ENCODE measurements around the gene CTSZ. TPM values are rescaled to one million over a fixed set of nuclear protein-coding genes. Genes with fewer than 3 reads are reported as not detected.

The CTSZ gene
- total and polyA plus RNA-seq, 2 experiments from 2014 or later = 5.0 to 161 TPM

DNA sequence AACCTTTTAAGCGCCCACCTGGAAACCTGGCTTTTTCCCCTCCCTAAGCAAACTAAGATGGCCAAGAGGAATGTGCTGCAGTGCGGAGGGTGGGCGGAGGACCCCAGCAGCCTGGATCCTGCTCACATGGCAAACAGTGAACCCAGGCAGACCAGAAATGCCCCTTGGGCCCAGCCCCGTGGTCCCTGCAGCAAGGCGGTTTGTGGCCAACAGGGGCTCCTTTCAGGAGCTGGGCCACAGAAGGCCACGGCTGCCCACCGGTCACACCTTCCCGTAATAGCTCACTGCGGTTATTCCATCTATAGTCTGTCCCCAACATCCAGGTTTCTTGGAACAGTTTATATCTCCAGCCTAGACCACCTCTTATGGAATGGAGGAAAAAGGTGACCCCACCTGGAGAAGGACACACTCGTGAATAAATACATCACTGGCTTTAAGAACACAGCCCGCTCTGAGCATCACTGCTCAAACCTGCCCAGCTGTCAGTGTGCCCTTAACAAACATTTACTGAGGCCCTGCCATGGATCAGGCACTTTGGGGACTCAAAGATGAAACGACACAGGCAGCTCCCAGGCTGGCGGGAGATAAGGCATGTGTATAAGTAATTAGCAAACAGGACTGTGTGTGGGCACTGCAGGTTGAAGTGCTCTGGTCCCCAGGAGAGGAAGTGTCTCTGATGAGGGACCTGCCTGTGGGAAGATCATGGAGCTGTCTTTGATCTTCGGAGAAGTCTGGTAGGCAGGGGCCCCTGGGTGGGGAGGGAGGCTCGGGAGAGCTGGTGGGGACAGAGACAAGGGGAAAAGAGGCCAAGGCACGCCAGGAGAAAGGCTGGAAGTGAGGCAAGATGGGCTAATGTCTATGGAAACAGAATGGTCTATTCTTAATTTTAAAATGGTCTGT lies 9.0 kb upstream of the CTSZ start:
- H3K27ac ChIP-seq = no peak overlapping the region
- H4K20me1 ChIP-seq (ENCODE audit: insufficient read depth, poor library complexity, severe bottlenecking) = no peaks in the 10 kb centered on the region
- H2AFZ ChIP-seq = no peak overlapping the region
- H3K79me2 ChIP-seq = no peaks in the 10 kb centered on the region
- no peak overlapping the region for H3K4me3 ChIP-seq
- H3K36me3 ChIP-seq (replicated peaks; ENCODE audit: insufficient read depth, low read depth) = no peaks in the 10 kb centered on the region
- WGBS (ENCODE audit: low lambda C conversion rate, missing lambda C conversion rate) = 49% methylated on average over 16 of the region's 16 CpGs
- no peaks in the 10 kb centered on the region for H3K9me2 ChIP-seq (replicated peaks; ENCODE audit: insufficient read depth)
- no peaks in the 10 kb centered on the region for H3K9me3 ChIP-seq (ENCODE audit: low read depth)
- DNase-seq (ENCODE audit: low spot score) = no peak
- H3K27me3 ChIP-seq = no peaks in the 10 kb centered on the region
- no peaks in the 10 kb centered on the region for H3K4me1 ChIP-seq (ENCODE audit: insufficient read depth)
- TF ChIP-seq EZH2 (IDR thresholded peaks at IDR 0.05; ENCODE audit: borderline replicate concordance) (no peak), EZH2phosphoT487 (IDR thresholded peaks at IDR 0.05; ENCODE audit: low read depth, severe bottlenecking, unreplicated experiment) (no peak)
- TF ChIP-seq, protein P1, sequence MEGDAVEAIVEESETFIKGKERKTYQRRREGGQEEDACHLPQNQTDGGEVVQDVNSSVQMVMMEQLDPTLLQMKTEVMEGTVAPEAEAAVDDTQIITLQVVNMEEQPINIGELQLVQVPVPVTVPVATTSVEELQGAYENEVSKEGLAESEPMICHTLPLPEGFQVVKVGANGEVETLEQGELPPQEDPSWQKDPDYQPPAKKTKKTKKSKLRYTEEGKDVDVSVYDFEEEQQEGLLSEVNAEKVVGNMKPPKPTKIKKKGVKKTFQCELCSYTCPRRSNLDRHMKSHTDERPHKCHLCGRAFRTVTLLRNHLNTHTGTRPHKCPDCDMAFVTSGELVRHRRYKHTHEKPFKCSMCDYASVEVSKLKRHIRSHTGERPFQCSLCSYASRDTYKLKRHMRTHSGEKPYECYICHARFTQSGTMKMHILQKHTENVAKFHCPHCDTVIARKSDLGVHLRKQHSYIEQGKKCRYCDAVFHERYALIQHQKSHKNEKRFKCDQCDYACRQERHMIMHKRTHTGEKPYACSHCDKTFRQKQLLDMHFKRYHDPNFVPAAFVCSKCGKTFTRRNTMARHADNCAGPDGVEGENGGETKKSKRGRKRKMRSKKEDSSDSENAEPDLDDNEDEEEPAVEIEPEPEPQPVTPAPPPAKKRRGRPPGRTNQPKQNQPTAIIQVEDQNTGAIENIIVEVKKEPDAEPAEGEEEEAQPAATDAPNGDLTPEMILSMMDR (IDR thresholded peaks at IDR 0.05; ENCODE audit: poor library complexity) = no peak
- no peak overlapping the region for H3K4me2 ChIP-seq

DNA sequence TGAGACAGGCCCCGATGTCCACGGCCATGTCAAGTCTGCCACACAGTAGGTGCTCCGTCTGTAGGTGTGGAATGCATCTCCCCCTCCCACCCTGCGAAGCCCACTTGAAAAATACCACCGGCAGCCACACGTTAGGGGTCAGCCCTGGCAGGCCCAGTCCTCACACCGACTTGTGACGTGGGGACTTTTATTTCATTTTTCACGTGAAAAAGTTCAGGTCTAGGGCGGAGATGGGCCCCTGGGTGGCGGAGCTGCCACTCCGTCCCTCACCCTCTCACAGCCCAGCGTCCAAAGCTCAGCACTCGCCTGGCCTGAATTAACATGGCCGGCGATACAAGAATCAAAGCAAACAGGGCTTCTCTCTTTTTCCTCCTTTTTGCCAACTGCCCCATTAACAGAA lies 8.4 kb upstream of the CTSZ start:
- no peaks in the 10 kb centered on the region for H3K36me3 ChIP-seq (replicated peaks; ENCODE audit: insufficient read depth, low read depth)
- H3K27ac ChIP-seq = no peak overlapping the region
- H2AFZ ChIP-seq = no peak overlapping the region
- H3K4me2 ChIP-seq = no peak overlapping the region
- H3K79me2 ChIP-seq = no peaks in the 10 kb centered on the region
- H3K9me3 ChIP-seq (ENCODE audit: low read depth) = no peaks in the 10 kb centered on the region
- no peak for TF ChIP-seq EZH2 (IDR thresholded peaks at IDR 0.05; ENCODE audit: borderline replicate concordance)
- TF ChIP-seq, protein P1 (IDR thresholded peaks at IDR 0.05; ENCODE audit: poor library complexity) = no peak
- TF ChIP-seq EZH2phosphoT487 (IDR thresholded peaks at IDR 0.05; ENCODE audit: low read depth, severe bottlenecking, unreplicated experiment) = no peak
- no peaks in the 10 kb centered on the region for H3K4me1 ChIP-seq (ENCODE audit: insufficient read depth)
- no peaks in the 10 kb centered on the region for H4K20me1 ChIP-seq (ENCODE audit: insufficient read depth, poor library complexity, severe bottlenecking)
- no peaks in the 10 kb centered on the region for H3K27me3 ChIP-seq
- DNase-seq (ENCODE audit: low spot score) = no peak
- no peaks in the 10 kb centered on the region for H3K9me2 ChIP-seq (replicated peaks; ENCODE audit: insufficient read depth)
- no peak overlapping the region for H3K4me3 ChIP-seq
- WGBS (ENCODE audit: low lambda C conversion rate, missing lambda C conversion rate) = 90% methylated on average over 16 of the region's 16 CpGs

DNA sequence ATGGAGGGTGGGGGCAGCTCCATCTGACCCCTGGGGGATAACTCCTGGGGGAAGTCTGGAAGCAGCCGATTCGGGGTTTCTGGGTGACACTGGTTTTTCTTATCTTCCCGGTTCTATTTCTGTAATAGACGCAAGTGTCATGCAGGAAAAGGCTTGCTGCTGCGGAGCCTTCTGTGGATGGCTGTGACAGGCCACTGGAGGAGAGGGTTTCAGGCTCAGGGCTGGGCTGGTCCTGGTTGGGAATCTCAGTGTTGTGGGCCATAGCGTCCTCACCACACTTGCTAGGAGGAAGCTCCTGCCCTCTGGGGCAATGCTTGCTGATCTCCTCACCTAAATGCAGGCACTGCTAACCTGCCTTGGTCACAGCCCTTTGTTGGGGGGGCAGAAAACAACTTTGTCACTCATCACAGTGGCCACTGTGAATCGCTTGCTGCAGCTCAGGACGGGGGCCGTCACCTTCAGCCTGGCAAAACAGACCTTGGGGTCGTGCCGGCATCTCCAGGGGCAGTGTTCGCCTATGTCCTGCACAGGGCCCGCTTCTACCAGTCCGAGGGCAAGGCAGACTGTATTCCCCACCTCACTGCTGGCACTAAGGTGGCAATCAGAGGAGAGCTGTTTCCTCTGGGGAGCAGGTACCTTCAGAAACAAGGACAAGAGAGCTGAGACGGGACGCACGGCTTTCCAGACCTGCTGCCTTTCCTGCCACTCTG lies 7.8 kb upstream of the CTSZ start:
- Histone ChIP-seq H4K20me1 (ENCODE audit: insufficient read depth, poor library complexity, severe bottlenecking) (no peaks in the 10 kb centered on the region), H3K27me3 (no peaks in the 10 kb centered on the region), H3K79me2 (no peaks in the 10 kb centered on the region), H3K4me3 (no peak overlapping the region), H3K27ac (no peak overlapping the region), H2AFZ (no peak overlapping the region), H3K36me3 (replicated peaks; ENCODE audit: insufficient read depth, low read depth) (no peaks in the 10 kb centered on the region), H3K4me2 (no peak overlapping the region), H3K4me1 (ENCODE audit: insufficient read depth) (no peaks in the 10 kb centered on the region), H3K9me2 (replicated peaks; ENCODE audit: insufficient read depth) (no peaks in the 10 kb centered on the region), H3K9me3 (ENCODE audit: low read depth) (no peaks in the 10 kb centered on the region)
- WGBS (ENCODE audit: low lambda C conversion rate, missing lambda C conversion rate) = 92% methylated on average over 17 of the region's 17 CpGs
- TF ChIP-seq EZH2 (IDR thresholded peaks at IDR 0.05; ENCODE audit: borderline replicate concordance) (no peak), EZH2phosphoT487 (IDR thresholded peaks at IDR 0.05; ENCODE audit: low read depth, severe bottlenecking, unreplicated experiment) (no peak)
- TF ChIP-seq, protein P1 (IDR thresholded peaks at IDR 0.05; ENCODE audit: poor library complexity) = no peak
- DNase-seq (ENCODE audit: low spot score) = no peak
